CD4-positive, alpha-beta T cell treated with Interleukin-6 at 100 ng/mL for 8 hours (primary cell): ENCODE data around the gene LRP6.
"Not testable (repeated sequence)": the region's sequence is repeated elsewhere in the genome, so short reads cannot be mapped to it uniquely, and the experiment has no call there.

Experiments
- DNase-seq: peaks from one replicate; pipeline ENCODE4 v3.0.0-alpha.2; 2020; ENCODE audit warnings: mixed read lengths, low spot score

LRP6 gene

DNA sequence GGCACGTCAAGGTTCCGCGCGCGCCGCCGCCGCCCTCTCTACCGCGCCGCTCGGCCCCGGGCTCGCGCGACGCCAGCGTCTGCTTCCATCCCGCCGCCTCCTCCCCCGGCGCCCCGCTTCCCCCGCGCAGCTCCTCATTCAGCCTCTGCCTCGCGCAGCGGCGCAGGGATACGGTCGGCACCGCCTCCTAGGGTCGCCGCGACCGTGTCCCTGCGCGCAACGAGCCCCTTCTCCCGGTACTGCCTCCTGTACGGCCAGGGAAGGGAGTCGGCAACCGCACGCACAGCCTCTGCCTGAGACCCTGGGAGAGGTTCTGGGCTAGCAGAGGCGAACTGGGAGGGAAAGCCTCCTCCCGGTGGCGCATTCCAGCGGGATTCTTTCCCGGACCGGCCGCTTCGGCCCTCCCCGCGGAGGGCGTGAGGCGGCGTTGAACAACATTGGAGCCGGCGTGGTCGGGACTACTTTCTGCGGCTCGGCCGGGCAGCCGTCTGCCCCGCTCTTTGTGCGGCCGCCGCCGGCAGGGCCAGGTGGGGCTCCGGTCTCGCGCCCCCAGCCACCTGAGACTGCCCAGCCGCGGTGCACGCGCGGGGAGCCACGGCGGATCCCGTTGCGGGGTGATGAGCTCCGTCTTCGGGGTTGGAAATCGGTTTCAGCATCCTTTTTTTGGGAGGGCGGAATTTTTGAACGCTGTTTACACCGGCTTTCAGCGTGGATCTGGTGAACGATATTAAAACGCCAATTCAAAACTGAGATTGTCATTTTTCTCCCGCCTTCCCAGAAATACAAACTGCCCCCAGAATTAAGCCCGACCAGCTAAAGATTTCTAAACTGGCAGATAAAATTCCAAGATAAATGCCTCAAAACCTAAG lies at the start of gene LRP6:
TSS of gene LRP6 (minus strand) at position 172 of the 869 bp plus-strand sequence. CDS start 309 bp downstream, outside the sequence.
- peak; percentile 64 for DNase-seq

DNA sequence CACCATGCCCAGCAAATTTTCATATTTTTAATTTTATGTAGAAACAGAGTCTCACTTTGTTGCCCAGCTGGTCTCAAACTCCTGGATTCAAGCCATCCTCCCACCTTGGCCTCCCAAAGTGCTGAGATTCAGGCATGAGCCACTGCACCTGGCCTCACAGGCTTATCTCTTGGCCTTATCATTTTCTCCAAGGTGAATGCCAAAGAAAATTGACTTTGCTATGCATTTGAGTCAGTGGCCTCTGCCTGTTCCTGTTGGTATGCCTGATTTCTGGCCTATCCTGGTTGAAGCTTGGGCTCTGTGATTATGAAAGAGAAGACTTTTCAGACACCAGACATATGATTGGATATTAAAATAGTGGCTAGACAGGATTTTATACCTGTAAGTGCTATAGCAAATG lies 49.0 kb upstream of the LRP6 start:
- no peak for DNase-seq

DNA sequence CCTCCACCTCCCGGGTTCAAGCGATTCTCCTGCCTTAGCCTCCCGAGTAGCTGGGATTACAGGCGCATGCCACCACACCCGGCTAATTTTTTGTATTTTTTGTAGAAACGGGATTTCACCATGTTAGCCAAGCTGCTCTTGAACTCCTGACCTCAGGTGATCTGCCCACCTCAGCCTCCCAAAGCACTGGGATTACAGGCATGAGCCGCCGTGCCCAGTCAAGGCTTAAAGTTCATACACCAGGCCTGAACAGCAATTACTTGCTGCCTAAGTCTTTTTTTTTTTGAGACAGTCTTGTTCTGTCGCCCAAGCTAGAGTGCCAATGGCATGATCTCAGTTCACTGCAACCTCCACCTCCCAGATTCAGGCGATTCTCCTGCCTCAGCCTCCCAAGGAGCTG lies 43.9 kb upstream of the LRP6 start:
- DNase-seq: not testable (repeated sequence)

DNA sequence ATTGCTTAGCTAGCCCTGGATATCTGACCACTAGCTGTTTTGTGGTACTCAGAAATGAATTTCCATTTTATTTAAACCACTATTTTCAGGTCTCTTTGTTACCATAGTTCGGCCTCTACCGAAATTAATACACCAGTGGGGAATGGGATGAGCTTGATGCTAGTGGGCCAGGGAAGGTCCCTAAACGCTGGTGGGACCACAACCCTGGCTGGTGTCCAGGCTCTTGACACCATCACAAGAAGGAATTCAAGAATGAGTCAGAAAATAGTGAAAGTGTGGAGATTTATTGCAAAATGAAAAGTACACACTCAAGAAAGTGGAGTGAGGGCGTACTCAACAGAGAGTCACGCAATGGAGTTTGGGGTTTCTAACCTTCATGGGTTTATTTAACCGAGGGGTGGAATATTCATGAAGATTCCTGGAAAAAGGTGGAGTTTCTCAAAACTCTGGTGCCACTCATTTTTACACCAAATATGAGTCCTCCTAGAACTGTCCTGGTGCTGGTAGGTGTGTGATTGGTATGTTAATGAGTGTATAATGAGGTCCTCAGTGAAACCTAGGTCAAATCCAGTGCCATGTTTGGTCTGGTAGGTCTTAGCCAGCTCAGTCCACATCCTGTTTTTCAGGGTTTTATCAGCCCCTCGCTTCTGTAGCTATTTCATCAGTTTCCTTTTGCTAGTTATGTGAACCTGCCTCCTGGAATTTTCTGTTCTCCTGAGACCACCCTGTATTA lies 38.9 kb upstream of the LRP6 start:
- no peak for DNase-seq

DNA sequence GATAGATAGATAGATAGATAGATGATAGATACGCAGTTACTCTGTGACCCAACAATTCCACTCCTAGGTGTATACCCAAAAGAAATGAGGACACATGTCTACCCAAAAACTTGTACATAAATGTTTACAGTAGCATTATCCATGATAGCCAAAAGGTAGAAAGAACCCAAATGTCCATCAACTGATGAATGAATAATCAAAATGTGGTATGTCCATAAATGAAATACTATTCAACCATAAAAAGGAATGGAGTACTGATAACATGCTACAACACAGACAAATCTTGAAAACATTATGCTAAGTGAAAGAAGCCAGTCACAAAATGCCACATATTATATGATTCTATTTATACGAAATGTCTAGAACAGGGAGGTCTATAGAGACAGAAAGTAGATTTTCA lies 36.1 kb upstream of the LRP6 start:
- DNase-seq: no peak

DNA sequence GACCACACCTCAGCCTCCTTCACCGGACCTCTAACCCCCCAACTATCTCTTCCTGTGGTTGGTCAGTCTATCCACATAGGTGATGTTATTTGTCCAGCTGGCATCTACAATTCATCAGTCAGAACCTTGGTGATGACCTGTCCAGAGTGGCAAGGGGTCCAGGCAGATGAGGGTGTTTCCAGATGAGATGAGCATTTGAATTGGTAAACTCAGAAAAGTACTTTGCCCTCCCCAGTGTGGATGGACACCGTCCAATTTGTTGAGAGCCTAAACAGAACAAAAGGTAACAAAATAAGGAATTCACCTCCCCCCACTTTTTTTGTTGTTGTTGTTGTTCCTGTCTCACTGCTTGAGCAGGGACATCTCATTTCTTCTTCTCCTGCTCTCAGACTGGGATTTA lies 34.3 kb upstream of the LRP6 start:
- no peak for DNase-seq

DNA sequence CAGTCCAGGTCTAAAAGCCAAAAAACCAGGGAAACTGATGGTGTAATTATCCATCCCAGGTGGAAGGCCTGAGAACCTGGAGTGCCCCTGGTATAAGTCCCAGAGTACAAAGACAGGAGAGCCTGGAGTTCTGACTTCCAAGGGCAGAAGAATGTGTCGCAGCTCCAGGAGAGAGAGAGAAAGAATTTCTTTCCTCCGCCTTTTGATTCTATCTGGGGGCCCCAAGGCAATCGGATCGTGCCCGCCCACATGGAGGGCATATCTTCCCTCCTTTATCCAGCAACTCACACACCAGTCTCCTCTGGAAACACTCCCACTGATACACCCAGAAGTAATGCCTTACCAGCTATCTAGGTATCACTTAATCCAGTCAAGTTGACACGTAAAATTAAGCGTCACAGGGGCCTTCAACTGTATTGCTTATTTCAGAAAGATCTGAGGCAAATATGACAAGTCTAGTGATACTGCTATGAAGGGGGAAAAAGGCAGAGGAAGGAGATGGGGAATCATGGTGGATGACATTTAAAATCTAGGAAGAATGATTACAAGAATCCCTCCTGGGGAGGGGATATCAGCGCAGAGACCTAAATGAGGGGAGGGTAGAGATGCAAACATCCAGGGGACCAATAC lies 30.5 kb upstream of the LRP6 start:
- no peak for DNase-seq

DNA sequence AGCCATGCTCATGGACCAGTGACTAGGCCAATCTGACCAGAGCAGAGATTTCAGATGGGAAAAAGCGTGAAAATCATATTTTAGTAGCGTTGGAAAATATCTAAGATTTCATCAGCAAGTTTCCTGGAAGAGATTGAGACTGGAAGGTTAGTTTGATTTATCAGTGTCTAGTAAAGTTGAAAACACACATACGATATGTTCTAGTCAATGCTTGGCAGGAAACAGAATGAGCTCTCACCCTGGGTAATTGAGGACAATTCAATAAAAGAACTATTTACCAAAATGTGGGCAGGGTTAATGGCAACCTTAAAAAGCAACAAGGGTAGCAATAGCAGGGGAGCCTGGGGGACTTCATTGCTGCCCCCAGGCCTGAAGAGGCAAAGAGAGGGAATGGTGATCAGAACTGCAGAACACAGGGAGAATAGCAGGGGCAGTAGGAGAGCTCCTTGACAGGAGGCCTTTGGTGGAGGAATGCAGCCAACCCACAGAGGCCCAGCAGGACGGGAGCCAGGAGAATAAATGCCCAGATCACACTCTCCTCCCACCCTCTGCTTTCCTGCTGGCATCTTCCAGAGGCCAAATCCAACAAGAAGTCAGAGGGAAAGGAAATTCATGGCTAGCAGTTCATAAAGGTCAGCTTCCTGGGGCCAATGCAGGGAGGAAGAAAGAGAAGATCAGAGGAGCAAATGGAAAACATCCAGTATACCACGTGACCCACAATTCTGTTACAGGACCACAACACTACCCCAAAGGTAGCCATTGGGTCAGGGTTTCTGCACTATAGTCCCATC lies 27.6 kb upstream of the LRP6 start:
- no peak for DNase-seq

DNA sequence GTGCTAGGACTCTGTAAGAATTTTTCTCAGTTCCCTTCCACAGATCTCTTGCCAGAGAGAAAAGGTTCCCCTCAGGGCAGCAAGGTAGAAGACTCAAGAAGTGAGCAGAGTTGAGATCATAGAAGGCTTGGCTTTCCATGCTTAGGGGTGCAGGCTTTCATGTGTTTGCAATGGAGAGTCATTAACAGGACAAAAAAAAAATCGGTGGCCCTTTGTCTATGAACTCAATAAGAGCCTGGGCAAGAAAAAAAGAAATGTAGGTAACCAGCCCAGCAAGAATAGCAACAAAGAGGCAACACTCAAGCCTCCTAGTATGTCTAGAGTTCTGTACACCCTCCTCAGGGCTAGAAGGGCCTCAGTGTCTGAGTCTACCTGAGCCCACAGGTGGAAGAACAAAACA lies 23.4 kb upstream of the LRP6 start:
- no peak for DNase-seq

DNA sequence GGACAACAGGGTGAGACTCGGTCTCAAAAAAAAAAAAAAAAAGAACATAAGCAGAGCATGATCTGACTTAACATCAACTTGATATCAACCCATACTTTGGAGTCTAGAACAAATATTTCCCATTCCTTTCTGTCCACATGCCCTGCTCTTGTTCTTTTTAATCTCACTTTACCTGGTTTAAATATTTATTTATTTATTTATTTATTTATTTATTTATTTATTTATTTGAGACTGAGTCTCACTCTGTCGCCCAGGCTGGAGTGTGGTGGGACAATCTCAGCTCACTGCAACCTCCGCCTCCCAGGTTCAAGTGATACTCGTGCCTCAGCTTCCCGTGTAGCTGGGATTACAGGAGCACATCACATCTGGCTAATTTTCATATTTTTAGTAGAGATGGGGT lies 19.6 kb upstream of the LRP6 start:
- DNase-seq: no peak

DNA sequence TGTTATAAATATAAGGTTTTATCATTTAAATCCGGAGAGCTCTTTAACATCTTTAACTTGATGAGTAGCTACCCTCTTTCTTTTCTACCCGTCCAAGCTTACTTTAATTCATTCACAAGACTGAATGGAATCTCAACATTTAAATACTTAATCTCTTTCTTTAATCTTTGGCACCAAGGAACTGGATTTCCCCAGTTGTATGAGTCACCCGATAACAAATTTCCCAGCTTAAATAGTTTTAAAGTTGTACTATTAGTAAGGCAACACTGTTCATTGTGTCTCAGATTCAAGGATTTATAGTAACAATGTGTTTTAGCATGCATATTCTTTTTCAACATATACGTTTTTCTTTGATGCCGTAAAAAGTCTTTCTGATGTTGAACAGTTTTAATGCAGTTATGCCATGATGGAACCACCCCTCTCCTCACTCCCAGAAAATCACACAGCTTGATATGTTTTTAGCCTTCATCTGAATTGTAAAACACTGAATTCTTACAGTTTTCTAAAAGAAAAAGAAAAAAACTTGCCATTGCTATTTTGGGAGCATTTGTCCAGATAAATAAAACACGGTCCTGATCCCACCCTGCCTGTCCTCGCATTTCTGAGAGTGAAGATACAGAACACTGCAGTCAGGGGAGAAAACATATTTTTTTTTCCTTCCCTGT lies 16.0 kb upstream of the LRP6 start:
- no peak for DNase-seq

DNA sequence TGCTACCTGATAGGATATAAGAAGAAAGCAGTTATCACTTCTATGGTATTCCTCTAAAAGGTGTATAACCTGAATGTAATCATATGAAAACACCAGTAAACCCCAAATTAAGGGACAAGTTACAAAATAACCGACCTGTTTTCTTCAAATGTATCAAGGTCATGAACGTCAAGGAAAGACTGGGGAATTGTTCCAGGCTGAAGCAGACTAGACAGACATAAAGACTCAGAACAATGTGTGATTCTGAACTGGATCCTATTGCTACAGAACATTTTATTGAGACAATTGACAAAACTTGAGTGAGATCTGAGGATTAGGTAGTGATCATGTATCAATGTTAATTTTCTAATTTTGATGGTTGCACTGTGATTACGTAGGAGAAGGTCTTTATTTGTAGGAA lies 15.4 kb upstream of the LRP6 start:
- DNase-seq: no peak

DNA sequence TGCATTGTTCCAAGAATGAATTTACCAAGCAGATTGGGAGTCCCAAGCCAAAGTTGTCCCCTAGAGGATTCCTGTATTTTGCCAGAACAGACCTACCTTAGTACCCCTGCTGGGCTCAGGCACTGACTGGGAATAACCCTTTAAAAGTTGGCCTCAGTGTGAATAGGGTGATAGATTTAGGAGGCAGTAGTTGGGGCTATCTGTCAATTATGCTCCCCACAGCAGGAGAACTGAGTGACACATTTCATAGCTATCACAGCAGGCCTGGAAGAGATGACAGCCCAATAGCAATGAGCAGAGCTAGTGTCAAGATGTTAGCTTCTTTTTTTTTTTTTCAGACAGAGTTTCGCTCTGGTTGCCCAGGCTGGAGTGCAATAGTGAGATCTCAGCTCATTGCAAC lies 14.3 kb upstream of the LRP6 start:
- DNase-seq: no peak

DNA sequence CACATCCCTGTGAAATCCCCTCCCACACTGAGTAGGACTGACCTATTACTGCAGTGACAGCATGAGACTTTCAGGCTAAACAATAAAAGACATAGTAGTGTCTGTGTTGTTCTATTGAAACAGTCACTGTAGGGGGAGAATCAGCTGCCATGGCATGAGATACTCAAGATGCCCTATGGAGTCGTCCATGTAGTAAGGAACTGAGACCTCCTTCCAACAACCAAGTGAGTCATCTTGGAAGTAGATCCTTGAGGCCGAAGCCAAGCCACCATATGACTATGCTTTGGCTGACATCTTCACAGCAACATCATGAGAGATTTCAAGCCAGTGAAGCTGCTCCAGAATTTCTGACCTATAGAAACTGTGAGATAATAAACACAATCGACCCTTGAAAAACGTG lies 12.1 kb upstream of the LRP6 start:
- DNase-seq: no peak

DNA sequence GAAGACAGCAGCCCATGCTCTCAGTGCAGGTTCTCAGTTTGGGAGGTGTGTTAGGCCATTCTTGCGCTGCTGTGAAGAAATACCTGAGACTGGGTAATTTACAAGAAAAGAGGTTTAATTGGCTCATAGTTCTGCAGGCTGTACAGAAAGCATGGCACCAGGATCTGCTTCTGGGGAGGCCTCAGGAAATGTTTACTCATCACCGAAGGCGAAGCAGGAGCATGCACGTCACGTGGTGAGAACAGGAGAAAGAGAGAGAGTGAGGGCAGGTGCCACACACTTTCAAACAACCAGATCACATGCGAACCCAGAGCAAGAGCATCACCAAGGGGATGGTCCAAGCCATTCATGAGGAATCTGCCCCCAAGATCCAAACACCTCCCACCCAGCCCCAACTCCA lies 9.0 kb upstream of the LRP6 start:
- no peak for DNase-seq

DNA sequence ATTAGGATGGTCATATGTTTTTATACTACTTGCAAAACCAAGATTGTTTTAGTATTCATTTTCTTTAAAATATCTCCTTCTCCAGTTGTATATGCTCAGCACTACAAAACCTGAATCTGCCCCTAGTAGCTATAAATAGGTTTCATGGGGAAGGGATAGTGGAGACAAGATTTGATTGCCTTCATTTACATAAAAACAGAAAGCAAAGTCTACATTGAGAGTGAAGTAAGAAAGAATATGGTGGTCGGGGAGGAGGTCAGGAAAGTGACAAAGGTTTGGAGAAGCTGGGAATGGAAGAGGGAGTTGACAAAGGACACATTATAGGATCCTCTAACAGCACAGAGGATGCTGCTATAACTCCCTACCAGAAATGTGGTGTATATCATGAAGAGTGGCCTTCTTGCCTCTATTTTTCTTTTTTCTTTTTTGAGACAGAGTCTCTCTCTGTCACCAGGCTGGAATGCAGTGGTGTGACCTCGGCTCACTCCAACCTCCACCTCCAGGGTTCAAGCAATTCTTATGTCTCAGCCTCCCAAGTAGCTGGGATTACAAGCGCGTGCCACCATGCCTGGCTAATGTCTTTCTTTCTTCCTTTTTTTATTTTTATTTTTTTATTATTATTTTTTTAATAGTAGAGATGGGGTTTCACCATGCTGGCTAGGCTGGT lies 6.6 kb upstream of the LRP6 start:
- no peak for DNase-seq

DNA sequence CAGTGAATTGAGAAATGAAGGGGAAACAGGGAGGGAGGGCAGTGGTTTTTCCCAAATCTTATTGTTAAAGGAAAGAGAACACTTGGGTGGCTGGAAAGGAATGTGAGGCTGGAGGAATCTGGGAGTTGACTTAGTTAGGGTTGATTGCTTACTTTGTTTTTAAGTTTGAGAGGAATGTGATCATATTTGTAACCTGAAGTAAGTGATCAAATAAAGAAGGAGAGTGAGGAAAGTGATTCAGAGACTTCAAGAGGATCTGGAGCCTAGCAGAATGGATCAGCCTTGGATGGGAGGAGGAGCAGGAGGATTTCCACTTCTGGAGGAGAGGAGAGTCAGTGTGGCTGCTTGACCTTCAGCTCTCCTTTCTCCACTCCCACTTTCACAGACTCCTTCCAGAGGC lies 6.0 kb upstream of the LRP6 start:
- no peak for DNase-seq

DNA sequence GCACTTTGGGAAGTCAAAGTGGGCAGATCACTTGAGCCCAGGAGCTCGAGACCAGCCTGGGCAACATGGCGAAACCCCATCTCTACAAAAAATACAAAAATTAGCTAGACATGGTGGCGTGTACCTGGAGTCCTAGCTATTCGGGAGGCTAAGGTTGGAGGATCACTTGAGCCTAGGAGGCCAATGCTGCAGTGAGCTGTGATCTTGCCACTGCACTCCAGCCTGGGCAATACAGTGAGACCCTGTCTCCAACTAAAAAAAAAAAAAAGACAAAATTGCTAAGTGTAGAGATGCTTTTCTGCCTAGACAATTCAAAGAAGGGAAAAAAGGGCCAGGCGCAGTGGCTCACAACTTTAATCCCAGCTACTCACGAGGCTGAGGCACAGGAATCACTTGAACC lies 3.4 kb upstream of the LRP6 start:
- DNase-seq: no peak

DNA sequence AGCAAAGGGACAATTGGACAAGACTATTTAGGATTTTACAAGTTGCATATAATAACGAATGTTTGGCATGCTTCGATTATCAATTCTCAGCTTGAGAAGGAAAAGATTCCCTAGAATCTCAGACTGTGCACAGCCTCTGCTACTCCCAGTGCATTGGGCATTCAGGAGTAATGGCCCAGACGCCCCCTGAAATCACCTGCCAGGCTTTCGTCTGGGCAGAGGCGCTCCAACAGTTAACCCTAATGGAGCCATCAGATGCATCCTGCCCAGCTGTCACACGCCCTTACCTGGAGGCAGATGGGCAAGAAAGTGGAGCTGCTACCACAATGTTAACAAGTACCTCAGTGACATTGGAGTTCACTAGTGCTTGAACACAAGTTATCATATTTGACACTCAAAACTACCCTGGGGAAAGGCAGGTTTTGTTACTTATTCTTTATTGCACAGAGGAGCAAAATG lies 927 bp upstream of the LRP6 start:
- no peak for DNase-seq

DNA sequence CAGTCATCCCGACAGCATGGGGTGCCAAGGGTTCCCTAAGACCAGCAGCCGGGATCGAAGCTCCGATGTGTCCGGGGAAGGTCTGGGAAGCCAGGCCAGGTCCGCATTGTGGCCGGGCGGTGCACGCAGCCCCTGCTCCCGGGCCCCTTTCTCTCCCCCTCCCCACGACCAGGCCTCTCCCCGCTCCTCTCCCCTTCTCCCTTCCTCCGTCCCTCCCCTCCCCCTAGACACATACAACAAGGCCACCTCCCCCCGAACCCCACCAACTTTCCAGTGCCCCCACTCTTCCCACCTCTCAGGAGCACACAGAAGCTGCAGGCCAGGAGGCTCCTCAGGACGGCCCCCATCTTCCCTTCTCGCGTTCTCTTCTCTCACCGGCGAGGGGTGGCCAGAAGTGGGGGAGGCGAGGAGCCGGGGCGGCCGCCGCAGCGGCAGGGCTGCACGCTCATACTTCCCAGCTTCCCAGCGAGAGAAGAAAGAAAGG lies 413 bp downstream of the LRP6 start:
- DNase-seq: no peak
